H9 (cell line): ENCODE measurements around the gene OR8D2. TPM values are rescaled to one million over a fixed set of nuclear protein-coding genes. Genes with fewer than 3 reads are reported as not detected.

Experiments
- DNase-seq: peaks from one replicate; pipeline ENCODE4 v3.0.0-alpha.2; 2017
- H2AFZ ChIP-seq: one replicate; pipeline ENCODE4 v1.6.1; 2013; ENCODE audit warnings: mild to moderate bottlenecking, low read length, control low read depth, moderate library complexity
- H2AK5ac ChIP-seq: 2 replicates; pipeline ENCODE4 v1.6.1; 2013; ENCODE audit warnings: low read length, control low read depth, mixed read lengths; ENCODE audit not compliant: insufficient read length
- H2BK120ac ChIP-seq: one replicate; pipeline ENCODE4 v1.6.1; 2013; ENCODE audit warnings: low read depth, mild to moderate bottlenecking, low read length, control low read depth, inconsistent platforms; ENCODE audit not compliant: poor library complexity, severe bottlenecking
- H2BK12ac ChIP-seq: 2 replicates; pipeline ENCODE4 v1.6.1; 2013; ENCODE audit warnings: low read length, control low read depth, mixed read lengths, low read depth; ENCODE audit not compliant: insufficient read length
- H2BK15ac ChIP-seq: 2 replicates; pipeline ENCODE4 v1.6.1; 2013; ENCODE audit warnings: low read depth, low read length, control low read depth
- H2BK20ac ChIP-seq: one replicate; pipeline ENCODE4 v1.6.1; 2013; ENCODE audit warnings: low read depth, mild to moderate bottlenecking, low read length, control low read depth, inconsistent platforms; ENCODE audit not compliant: poor library complexity, severe bottlenecking
- H2BK5ac ChIP-seq: 2 replicates; pipeline ENCODE4 v1.6.1; 2013; ENCODE audit warnings: low read length, control low read depth, mixed read lengths; ENCODE audit not compliant: insufficient read length
- H3K14ac ChIP-seq: 2 replicates; pipeline ENCODE4 v1.6.1; 2013; ENCODE audit warnings: low read length, control low read depth; ENCODE audit not compliant: insufficient read depth
- H3K18ac ChIP-seq: 2 replicates; pipeline ENCODE4 v1.6.1; 2013; ENCODE audit warnings: low read depth, mild to moderate bottlenecking, mixed read lengths, low read length, control low read depth; ENCODE audit not compliant: insufficient read length
- H3K23ac ChIP-seq: 2 replicates; pipeline ENCODE4 v1.6.1; 2013; ENCODE audit warnings: low read length, control low read depth, mixed read lengths, low read depth; ENCODE audit not compliant: insufficient read length
- H3K23me2 ChIP-seq: 2 replicates; pipeline ENCODE4 v1.6.1; 2013; ENCODE audit warnings: low read depth, mild to moderate bottlenecking, mixed read lengths, low read length, control low read depth; ENCODE audit not compliant: insufficient read length, poor library complexity, severe bottlenecking
- H3K27ac ChIP-seq: 2 replicates; pipeline ENCODE4 v1.5.1; 2013; ENCODE audit warnings: low read length, control low read depth, mixed read lengths, low read depth; ENCODE audit not compliant: insufficient read length
- H3K27me3 ChIP-seq: 2 replicates; pipeline ENCODE4 v1.6.1; 2013; ENCODE audit warnings: low read length, control low read depth, inconsistent platforms; ENCODE audit not compliant: insufficient read depth
- H3K4ac ChIP-seq: 2 replicates; pipeline ENCODE4 v1.6.1; 2013; ENCODE audit warnings: low read depth, mild to moderate bottlenecking, control low read depth, inconsistent platforms, low read length, moderate library complexity
- H3K4me1 ChIP-seq: 2 replicates; pipeline ENCODE4 v1.6.1; 2013; ENCODE audit warnings: low read length, control low read depth, inconsistent platforms; ENCODE audit not compliant: insufficient read depth
- H3K4me2 ChIP-seq: 2 replicates; pipeline ENCODE4 v1.6.1; 2013; ENCODE audit warnings: low read length, control low read depth, mixed read lengths; ENCODE audit not compliant: insufficient read length, insufficient read depth
- H3K56ac ChIP-seq: 2 replicates; pipeline ENCODE4 v1.6.1; 2013; ENCODE audit warnings: low read depth, mild to moderate bottlenecking, mixed read lengths, low read length, control low read depth; ENCODE audit not compliant: insufficient read length
- H3K79me1 ChIP-seq: 2 replicates; pipeline ENCODE4 v1.6.1; 2013; ENCODE audit warnings: low read depth, mild to moderate bottlenecking, moderate library complexity, low read length, control low read depth, inconsistent platforms; ENCODE audit not compliant: insufficient read depth, poor library complexity, severe bottlenecking
- H3K79me2 ChIP-seq: 2 replicates; pipeline ENCODE4 v1.6.1; 2013; ENCODE audit warnings: low read length, control low read depth, inconsistent platforms; ENCODE audit not compliant: insufficient read depth
- H3K9ac ChIP-seq: 2 replicates; pipeline ENCODE4 v1.6.1; 2013; ENCODE audit warnings: low read length, control low read depth, mixed read lengths; ENCODE audit not compliant: insufficient read length; ENCODE audit errors: extremely low read depth
- H3K9me3 ChIP-seq: one replicate; pipeline ENCODE4 v1.6.1; 2013; ENCODE audit warnings: low read depth, low read length, inconsistent platforms; ENCODE audit not compliant: control insufficient read depth
- H3T11ph ChIP-seq: one replicate; pipeline ENCODE4 v1.6.1; 2013; ENCODE audit warnings: mild to moderate bottlenecking, low read length, control low read depth, inconsistent platforms
- H4K20me1 ChIP-seq: one replicate; pipeline ENCODE4 v1.6.1; 2013; ENCODE audit not compliant: control insufficient read depth, insufficient read length, insufficient read depth
- H4K5ac ChIP-seq: 2 replicates; pipeline ENCODE4 v1.6.1; 2013; ENCODE audit warnings: low read depth, mild to moderate bottlenecking, mixed read lengths, low read length, control low read depth; ENCODE audit not compliant: insufficient read length
- H4K8ac ChIP-seq: replicated peaks from 2 replicates; pipeline ENCODE4 v1.6.1; 2013; ENCODE audit warnings: low read length, control low read depth, mixed read lengths, low read depth; ENCODE audit not compliant: insufficient read length
- H4K91ac ChIP-seq: 2 replicates; pipeline ENCODE4 v1.6.1; 2013; ENCODE audit warnings: low read depth, mild to moderate bottlenecking, moderate library complexity, mixed read lengths, low read length, control low read depth; ENCODE audit not compliant: insufficient read length
- H3K27ac Mint-ChIP-seq, 3 experiments: 2 replicates in 2 of 3; 3 replicates in 1 of 3; pipeline ENCODE4 v1.8.0; 2020 to 2021; ENCODE audit warnings: mixed read lengths in 3 of 3, mild to moderate bottlenecking in 1 of 3, moderate library complexity in 1 of 3
- H3K27me3 Mint-ChIP-seq: 2 replicates; pipeline ENCODE4 v1.8.0; 2021; ENCODE audit warnings: low read depth, mild to moderate bottlenecking, moderate library complexity, mixed read lengths
- H3K36me3 Mint-ChIP-seq, 3 experiments: 2 replicates in 2 of 3; 3 replicates in 1 of 3; pipeline ENCODE4 v1.8.0; 2020 to 2021; ENCODE audit warnings: low read depth in 3 of 3, mixed read lengths in 3 of 3; ENCODE audit not compliant: insufficient read depth in 1 of 3
- H3K4me1 Mint-ChIP-seq, 2 experiments: 2 replicates each; pipeline ENCODE4 v1.8.0; 2020; ENCODE audit warnings: mixed read lengths in 2 of 2
- H3K4me3 Mint-ChIP-seq, 2 experiments: 2 replicates in 1 of 2; 3 replicates in 1 of 2; pipeline ENCODE4 v1.8.0; 2020 to 2021; ENCODE audit warnings: mild to moderate bottlenecking in 2 of 2, mixed read lengths in 2 of 2, moderate library complexity in 1 of 2
- H3K9me3 Mint-ChIP-seq, 2 experiments: 2 replicates in 1 of 2; 3 replicates in 1 of 2; pipeline ENCODE4 v1.8.0; 2020; ENCODE audit warnings: mild to moderate bottlenecking in 2 of 2, mixed read lengths in 2 of 2, moderate library complexity in 1 of 2
- WGBS: extraction: QIAGEN DNeasy Blood & Tissue Kit; methylation state at CpG from one replicate; pipeline ENCODE4 v1.1.7; 2013; ENCODE audit warnings: missing lambda C conversion rate, low lambda C conversion rate, mixed read lengths; ENCODE audit not compliant: insufficient read length; ENCODE audit errors: extremely low coverage; 5-methylcytosine and 5-hydroxymethylcytosine counted together
- total RNA-seq: library from RNA; stranded (reverse); gene quantifications from 2 replicates; pipeline ENCODE4 v1.2.1, GENCODE V29; 2021
- TF ChIP-seq, protein P1 (sequence below): fragments of 200-600 bp; sonication (generic); conservative IDR thresholded peaks from 3 replicates; pipeline ENCODE4 v1.8.0; 2021; ENCODE audit warnings: antibody characterized with exemption, mild to moderate bottlenecking

Gene OR8D2
- total RNA-seq, 1 experiment from 2014 or later: not detected

DNA sequence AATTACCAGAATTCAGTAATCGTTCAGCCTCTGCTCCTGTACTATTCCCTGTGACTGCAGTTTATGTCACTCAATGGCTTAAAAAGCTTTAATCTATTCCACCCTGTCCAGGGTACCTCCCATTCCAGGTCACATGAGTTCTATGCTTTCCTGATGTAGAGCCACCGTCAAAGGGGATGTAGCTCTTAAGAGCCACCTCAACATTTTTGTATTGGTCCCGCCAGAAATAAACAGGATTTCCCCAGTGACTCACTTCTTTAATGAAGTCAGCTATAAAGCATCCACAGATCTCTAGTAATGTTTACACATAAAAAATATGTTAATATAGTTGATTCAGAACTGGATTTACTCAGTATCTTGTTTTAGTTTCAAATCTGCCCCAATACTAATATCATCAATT is 4.9 kb downstream of the OR8D2 start:
- H3K27me3 Mint-ChIP-seq: peaks cover 3% of the 10 kb centered on the region
- H3K18ac ChIP-seq: no peak overlapping the region
- no peak overlapping the region for H2BK20ac ChIP-seq
- no peak overlapping the region for H4K8ac ChIP-seq
- H3T11ph ChIP-seq: no peak overlapping the region
- no peak overlapping the region for H2AK5ac ChIP-seq
- H3K4me1 Mint-ChIP-seq: no peaks in the 10 kb centered on the region
- no peak overlapping the region for H2AFZ ChIP-seq
- H3K56ac ChIP-seq: no peak overlapping the region
- no peaks in the 10 kb centered on the region for H3K23me2 ChIP-seq
- no peak overlapping the region for H3K4me2 ChIP-seq
- no peak for DNase-seq
- H2BK5ac ChIP-seq: no peak overlapping the region
- H3K27ac ChIP-seq: no peak overlapping the region
- H2BK15ac ChIP-seq: no peak overlapping the region
- no CpG with 5 or more reads among the region's 3 CpGs for WGBS
- no peak overlapping the region for H3K4ac ChIP-seq
- H3K79me1 ChIP-seq: no peaks in the 10 kb centered on the region
- H4K20me1 ChIP-seq: no peaks in the 10 kb centered on the region
- H3K27ac Mint-ChIP-seq: no peak overlapping the region; a peak in 1 of 7 replicates
- TF ChIP-seq, protein P1, sequence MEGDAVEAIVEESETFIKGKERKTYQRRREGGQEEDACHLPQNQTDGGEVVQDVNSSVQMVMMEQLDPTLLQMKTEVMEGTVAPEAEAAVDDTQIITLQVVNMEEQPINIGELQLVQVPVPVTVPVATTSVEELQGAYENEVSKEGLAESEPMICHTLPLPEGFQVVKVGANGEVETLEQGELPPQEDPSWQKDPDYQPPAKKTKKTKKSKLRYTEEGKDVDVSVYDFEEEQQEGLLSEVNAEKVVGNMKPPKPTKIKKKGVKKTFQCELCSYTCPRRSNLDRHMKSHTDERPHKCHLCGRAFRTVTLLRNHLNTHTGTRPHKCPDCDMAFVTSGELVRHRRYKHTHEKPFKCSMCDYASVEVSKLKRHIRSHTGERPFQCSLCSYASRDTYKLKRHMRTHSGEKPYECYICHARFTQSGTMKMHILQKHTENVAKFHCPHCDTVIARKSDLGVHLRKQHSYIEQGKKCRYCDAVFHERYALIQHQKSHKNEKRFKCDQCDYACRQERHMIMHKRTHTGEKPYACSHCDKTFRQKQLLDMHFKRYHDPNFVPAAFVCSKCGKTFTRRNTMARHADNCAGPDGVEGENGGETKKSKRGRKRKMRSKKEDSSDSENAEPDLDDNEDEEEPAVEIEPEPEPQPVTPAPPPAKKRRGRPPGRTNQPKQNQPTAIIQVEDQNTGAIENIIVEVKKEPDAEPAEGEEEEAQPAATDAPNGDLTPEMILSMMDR: no peak
- H3K27me3 ChIP-seq: no peaks in the 10 kb centered on the region
- H3K9me3 ChIP-seq: no peaks in the 10 kb centered on the region
- no peak overlapping the region for H3K14ac ChIP-seq
- no peak overlapping the region for H2BK120ac ChIP-seq
- no peak overlapping the region for H3K4me3 Mint-ChIP-seq
- no peak overlapping the region for H2BK12ac ChIP-seq
- H3K9ac ChIP-seq: no peak overlapping the region
- H4K91ac ChIP-seq: no peak overlapping the region
- H3K79me2 ChIP-seq: no peaks in the 10 kb centered on the region
- H3K36me3 Mint-ChIP-seq: no peaks in the 10 kb centered on the region
- H3K4me1 ChIP-seq: no peaks in the 10 kb centered on the region
- no peak overlapping the region for H4K5ac ChIP-seq
- H3K9me3 Mint-ChIP-seq: no peaks in the 10 kb centered on the region
- H3K23ac ChIP-seq: no peak overlapping the region
